SHP77 (cell line): ENCODE measurements around the gene SLC44A5.

Source experiments
- DNase-seq, 2 experiments: peaks; one replicate each; lab custom pipeline; 2025; lab: John Stamatoyannopoulos, UW

Gene SLC44A5

GRCh38 chr1:75588779-75589475 lies 22.0 kb downstream of the SLC44A5 start:
- no peak for DNase-seq

- no peak for DNase-seq
These were observed 23.2 kb downstream of the SLC44A5 start for GRCh38 chr1:75587692-75588091.

GRCh38 chr1:75583282-75583681 lies 27.6 kb downstream of the SLC44A5 start:
- DNase-seq, result no peak

GRCh38 chr1:75582725-75583261 lies 28.1 kb downstream of the SLC44A5 start:
- DNase-seq, result no peak

GRCh38 chr1:75579046-75579445 lies 31.9 kb downstream of the SLC44A5 start:
- DNase-seq, result no peak

GRCh38 chr1:75575837-75576236 lies 35.1 kb downstream of the SLC44A5 start:
- no peak for DNase-seq

DNA sequence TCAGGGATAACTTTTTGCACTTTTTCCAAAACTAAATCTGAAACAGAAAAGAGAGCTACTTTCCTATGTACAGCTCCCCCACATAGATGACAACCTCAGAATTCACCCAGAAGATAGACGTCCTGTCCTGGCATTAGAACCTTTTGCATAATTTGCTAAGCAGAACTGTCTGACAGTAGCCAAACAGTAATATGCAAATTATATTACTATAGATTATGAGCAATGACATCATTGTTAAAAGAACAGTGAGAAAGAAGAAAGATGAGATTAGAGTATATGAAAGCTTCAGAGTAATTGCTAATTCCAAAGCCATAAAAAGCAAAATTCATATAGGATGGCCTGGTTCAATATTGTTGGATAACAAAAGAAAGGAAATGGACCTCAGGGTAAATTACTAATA lies 43.7 kb downstream of the SLC44A5 start:
- no peak for DNase-seq

GRCh38 chr1:75559800-75560199 lies 51.1 kb downstream of the SLC44A5 start:
- DNase-seq, result no peak

DNA sequence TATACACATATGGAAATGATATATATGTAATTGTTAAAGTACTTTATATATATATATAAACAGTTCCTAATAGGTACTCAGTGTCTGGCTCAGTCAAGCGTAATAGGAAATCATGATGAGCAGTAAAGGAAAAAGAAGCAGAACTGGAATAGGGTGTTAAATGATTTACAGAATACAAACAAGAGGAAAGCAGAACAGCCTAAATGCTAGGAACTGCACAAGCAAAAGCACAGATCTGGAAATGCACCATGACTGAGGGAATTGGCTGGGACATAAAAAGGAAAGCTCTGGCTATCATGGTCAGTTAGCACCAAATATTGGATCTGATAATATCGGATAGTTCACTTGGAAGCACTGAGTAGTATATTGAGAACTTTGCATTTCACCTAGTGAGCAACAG lies 51.8 kb downstream of the SLC44A5 start:
- no peak for DNase-seq

- no peak for DNase-seq
These were observed 56.0 kb downstream of the SLC44A5 start for GRCh38 chr1:75554870-75555269.

DNA sequence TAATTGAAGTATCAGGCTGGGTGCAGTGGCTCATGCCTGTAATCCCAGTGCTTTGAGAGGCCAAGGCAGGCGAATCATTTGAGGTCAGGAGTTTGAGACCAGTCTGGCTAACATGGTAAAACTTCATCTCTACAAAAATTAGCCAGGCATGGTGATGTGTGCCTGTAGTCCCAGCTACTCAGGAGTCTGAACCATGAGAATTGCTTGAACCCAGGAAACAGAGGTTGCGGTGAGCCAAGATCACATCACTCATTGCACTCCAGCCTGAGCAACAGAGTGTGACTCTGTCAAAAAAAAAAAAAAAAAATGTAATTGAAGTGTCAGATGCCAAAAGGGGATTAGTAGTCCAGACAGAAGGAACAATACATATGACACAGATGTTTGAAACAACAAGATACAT lies 56.7 kb downstream of the SLC44A5 start:
- no peak for DNase-seq

GRCh38 chr1:75550559-75550958 lies 60.4 kb downstream of the SLC44A5 start:
- no peak for DNase-seq

- DNase-seq, result no peak
These were observed 62.0 kb downstream of the SLC44A5 start for GRCh38 chr1:75548721-75549480.

- no peak for DNase-seq
These were observed 67.2 kb downstream of the SLC44A5 start for GRCh38 chr1:75543705-75544104.

GRCh38 chr1:75542818-75543570 lies 67.9 kb downstream of the SLC44A5 start:
- DNase-seq, result no peak

GRCh38 chr1:75539230-75540116 lies 71.4 kb downstream of the SLC44A5 start:
- no peak for DNase-seq

DNA sequence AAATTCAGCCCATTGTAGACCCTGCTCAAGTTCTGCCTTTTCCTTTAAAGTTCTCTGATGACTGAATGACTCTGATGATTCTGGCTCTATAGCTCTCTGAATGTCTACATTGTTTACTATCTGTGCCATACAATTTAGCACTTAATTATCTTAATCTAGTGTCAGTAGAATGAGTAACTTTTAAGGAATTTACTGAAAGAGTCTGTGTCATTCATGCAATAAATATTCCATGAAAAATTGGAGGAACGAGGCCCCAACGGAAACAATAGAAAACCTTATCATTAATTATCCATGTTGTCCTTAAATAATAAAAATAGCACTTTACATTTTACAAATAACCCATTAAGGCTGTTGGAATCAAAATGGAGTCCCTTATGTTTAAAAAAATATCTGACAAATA lies 77.8 kb downstream of the SLC44A5 start:
- no peak for DNase-seq

DNA sequence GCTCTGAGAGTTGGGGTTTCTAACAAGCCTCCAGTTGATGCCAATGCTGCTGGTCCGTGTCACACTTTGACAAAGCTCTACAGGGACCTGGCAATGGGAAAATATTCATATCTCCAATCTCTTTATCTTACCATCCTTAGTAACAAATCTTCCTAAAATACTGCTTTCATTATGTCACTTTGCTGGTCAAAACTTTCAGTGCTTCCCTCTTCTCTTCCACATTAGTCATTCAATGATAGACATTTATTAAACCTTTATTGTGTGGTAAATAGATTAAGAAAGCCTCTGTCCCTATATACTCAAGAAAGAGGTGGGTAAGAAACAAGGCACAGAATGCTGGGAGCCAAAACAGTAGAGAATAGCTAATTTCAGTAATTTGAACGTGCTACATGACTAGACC lies 79.3 kb downstream of the SLC44A5 start:
- no peak for DNase-seq

- no peak for DNase-seq
These were observed 81.4 kb downstream of the SLC44A5 start for GRCh38 chr1:75529488-75529887.

DNA sequence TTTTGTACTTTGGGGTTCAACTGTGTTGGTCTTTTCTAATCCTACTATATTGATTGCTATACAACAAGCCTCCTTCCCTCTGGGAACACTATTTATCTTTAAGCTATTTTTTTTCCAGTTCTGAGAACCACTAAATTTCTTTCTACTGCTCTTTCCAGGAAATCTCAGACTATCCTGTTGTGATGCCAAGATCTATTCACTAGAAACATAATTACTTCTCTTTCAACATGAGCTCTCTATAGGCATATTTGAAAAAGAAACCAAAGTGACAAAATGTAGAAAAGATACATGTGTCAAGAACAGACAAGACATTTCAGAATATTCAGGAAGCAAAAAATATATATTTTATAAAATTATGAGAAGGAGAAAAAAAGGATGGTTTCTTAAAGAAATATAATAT lies 82.9 kb downstream of the SLC44A5 start:
- DNase-seq, result no peak

DNA sequence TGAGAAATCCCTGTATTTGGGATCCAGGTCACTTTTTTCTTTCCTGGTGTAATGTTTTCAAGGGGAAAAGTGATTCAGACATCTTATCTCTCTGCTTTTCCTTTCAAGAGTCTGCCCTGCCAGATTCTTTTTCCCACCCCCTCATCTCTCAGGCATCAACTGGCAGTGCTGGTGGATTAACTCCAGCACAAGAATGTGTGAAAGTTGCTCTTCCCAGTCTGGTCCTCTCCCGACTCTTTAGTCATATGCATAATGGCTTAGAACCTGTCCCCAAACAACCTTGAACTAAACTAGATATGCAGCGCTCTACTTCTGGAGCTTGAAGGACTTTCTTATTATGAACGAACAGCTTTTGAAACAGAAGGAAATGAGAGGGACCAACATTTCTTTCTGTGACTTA lies 88.5 kb downstream of the SLC44A5 start:
- DNase-seq, result no peak

DNA sequence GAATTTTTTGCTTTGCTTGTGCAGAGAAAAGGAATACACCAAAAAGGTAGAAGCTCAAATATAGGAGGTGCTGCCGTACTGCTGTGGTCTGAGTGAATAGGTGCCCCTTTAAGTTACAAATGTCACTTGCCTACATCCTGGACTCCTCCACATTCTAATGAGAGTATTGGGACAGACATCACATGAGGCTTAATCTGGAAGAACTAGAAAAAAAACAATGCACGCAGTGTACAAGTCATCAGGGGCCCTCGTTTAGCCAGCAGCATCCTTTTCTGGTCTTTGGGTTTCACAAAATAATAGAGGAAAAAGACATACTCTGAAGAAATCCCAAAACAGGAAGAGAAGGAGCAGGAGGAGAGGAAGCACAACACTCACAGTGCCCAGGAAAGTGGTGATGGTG lies 89.3 kb downstream of the SLC44A5 start:
- DNase-seq, result no peak
